Measurements from ENCODE around the gene PFN3.

Gene PFN3

GRCh38 chr5:177359451-177359851 is 41.0 kb downstream of the PFN3 start:
- H3K4me3 ChIP-seq (ENCODE audit: insufficient read depth, low read depth, low read length, poor library complexity, severe bottlenecking), result peak overlapping the region; percentile 90
- H3K27me3 ChIP-seq (replicated peaks; ENCODE audit: control insufficient read depth, insufficient read depth, low read length, poor library complexity, severe bottlenecking), result no peaks in the 10 kb centered on the region
- no peak for DNase-seq
- peak overlapping the region; percentile 80 for H3K27ac ChIP-seq (ENCODE audit: insufficient read depth, low read length, poor library complexity, severe bottlenecking)
- H3K36me3 ChIP-seq (ENCODE audit: control insufficient read depth, insufficient read depth, low read length), result peaks cover 4% of the 10 kb centered on the region
- no peaks in the 10 kb centered on the region for H3K9me3 ChIP-seq (ENCODE audit: control insufficient read depth, low read length)
- peaks cover 70% of the 10 kb centered on the region for H3K4me1 ChIP-seq (ENCODE audit: control insufficient read depth, insufficient read depth, low read length, poor library complexity, severe bottlenecking)

- peaks cover 4% of the 10 kb centered on the region for H3K36me3 ChIP-seq (ENCODE audit: control insufficient read depth, insufficient read depth, low read length)
- H3K27me3 ChIP-seq (replicated peaks; ENCODE audit: control insufficient read depth, insufficient read depth, low read length, poor library complexity, severe bottlenecking), result no peaks in the 10 kb centered on the region
- no peak for DNase-seq
- peak overlapping the region; percentile 80 for H3K27ac ChIP-seq (ENCODE audit: insufficient read depth, low read length, poor library complexity, severe bottlenecking)
- peaks cover 60% of the 10 kb centered on the region for H3K4me1 ChIP-seq (ENCODE audit: control insufficient read depth, insufficient read depth, low read length, poor library complexity, severe bottlenecking)
- H3K9me3 ChIP-seq (ENCODE audit: control insufficient read depth, low read length), result no peaks in the 10 kb centered on the region
- H3K4me3 ChIP-seq (ENCODE audit: insufficient read depth, low read depth, low read length, poor library complexity, severe bottlenecking), result peak overlapping the region; percentile 90
Observed at GRCh38 chr5:177358370-177358819, 42.1 kb downstream of the PFN3 start.

- peak; percentile 54 to 59 (median 55) for DNase-seq
- Histone ChIP-seq H3K9me3 (ENCODE audit: control insufficient read depth, low read length) (no peaks in the 10 kb centered on the region), H3K4me3 (ENCODE audit: insufficient read depth, low read depth, low read length, poor library complexity, severe bottlenecking) (peak within 1 kb of the TSS; percentile 90), H3K4me1 (ENCODE audit: control insufficient read depth, insufficient read depth, low read length, poor library complexity, severe bottlenecking) (peaks cover 54% of the 10 kb centered on the region), H3K27me3 (replicated peaks; ENCODE audit: control insufficient read depth, insufficient read depth, low read length, poor library complexity, severe bottlenecking) (no peaks in the 10 kb centered on the region), H3K36me3 (ENCODE audit: control insufficient read depth, insufficient read depth, low read length) (peaks cover 4% of the 10 kb centered on the region), H3K27ac (ENCODE audit: insufficient read depth, low read length, poor library complexity, severe bottlenecking) (peak within 1 kb of the TSS; percentile 80)
Observed at GRCh38 chr5:177357459-177358351, 42.8 kb downstream of the PFN3 start, which contains the start of gene RGS14. TSS of gene RGS14 (plus strand) at chr5:177357924. CDS start at chr5:177358025, 101 bp downstream.

- Histone ChIP-seq H3K36me3 (ENCODE audit: control insufficient read depth, insufficient read depth, low read length) (peaks cover 4% of the 10 kb centered on the region), H3K27ac (ENCODE audit: insufficient read depth, low read length, poor library complexity, severe bottlenecking) (peak overlapping the region; percentile 80), H3K4me1 (ENCODE audit: control insufficient read depth, insufficient read depth, low read length, poor library complexity, severe bottlenecking) (peaks cover 51% of the 10 kb centered on the region), H3K27me3 (replicated peaks; ENCODE audit: control insufficient read depth, insufficient read depth, low read length, poor library complexity, severe bottlenecking) (no peaks in the 10 kb centered on the region), H3K4me3 (ENCODE audit: insufficient read depth, low read depth, low read length, poor library complexity, severe bottlenecking) (peak overlapping the region; percentile 90), H3K9me3 (ENCODE audit: control insufficient read depth, low read length) (no peaks in the 10 kb centered on the region)
- DNase-seq, result no peak
Observed at GRCh38 chr5:177357146-177357458, 43.4 kb downstream of the PFN3 start.

GRCh38 chr5:177356746-177357145 is 43.7 kb downstream of the PFN3 start:
- H3K27me3 ChIP-seq (replicated peaks; ENCODE audit: control insufficient read depth, insufficient read depth, low read length, poor library complexity, severe bottlenecking), result no peaks in the 10 kb centered on the region
- H3K36me3 ChIP-seq (ENCODE audit: control insufficient read depth, insufficient read depth, low read length), result peaks cover 4% of the 10 kb centered on the region
- peak overlapping the region; percentile 80 for H3K27ac ChIP-seq (ENCODE audit: insufficient read depth, low read length, poor library complexity, severe bottlenecking)
- peaks cover 50% of the 10 kb centered on the region for H3K4me1 ChIP-seq (ENCODE audit: control insufficient read depth, insufficient read depth, low read length, poor library complexity, severe bottlenecking)
- no peaks in the 10 kb centered on the region for H3K9me3 ChIP-seq (ENCODE audit: control insufficient read depth, low read length)
- no peak overlapping the region for H3K4me3 ChIP-seq (ENCODE audit: insufficient read depth, low read depth, low read length, poor library complexity, severe bottlenecking)
- DNase-seq, result no peak

GRCh38 chr5:177355868-177356168 is 44.6 kb downstream of the PFN3 start:
- no peaks in the 10 kb centered on the region for H3K9me3 ChIP-seq (ENCODE audit: control insufficient read depth, low read length)
- no peak overlapping the region for H3K27ac ChIP-seq (ENCODE audit: insufficient read depth, low read length, poor library complexity, severe bottlenecking)
- H3K4me3 ChIP-seq (ENCODE audit: insufficient read depth, low read depth, low read length, poor library complexity, severe bottlenecking), result no peak overlapping the region
- H3K27me3 ChIP-seq (replicated peaks; ENCODE audit: control insufficient read depth, insufficient read depth, low read length, poor library complexity, severe bottlenecking), result no peaks in the 10 kb centered on the region
- peaks cover 45% of the 10 kb centered on the region for H3K4me1 ChIP-seq (ENCODE audit: control insufficient read depth, insufficient read depth, low read length, poor library complexity, severe bottlenecking)
- DNase-seq, result no peak
- H3K36me3 ChIP-seq (ENCODE audit: control insufficient read depth, insufficient read depth, low read length), result peaks cover 4% of the 10 kb centered on the region

GRCh38 chr5:177355162-177355867 is 45.1 kb downstream of the PFN3 start:
- Histone ChIP-seq H3K27ac (ENCODE audit: insufficient read depth, low read length, poor library complexity, severe bottlenecking) (no peak overlapping the region), H3K9me3 (ENCODE audit: control insufficient read depth, low read length) (no peaks in the 10 kb centered on the region), H3K4me3 (ENCODE audit: insufficient read depth, low read depth, low read length, poor library complexity, severe bottlenecking) (no peak overlapping the region), H3K27me3 (replicated peaks; ENCODE audit: control insufficient read depth, insufficient read depth, low read length, poor library complexity, severe bottlenecking) (no peaks in the 10 kb centered on the region), H3K36me3 (ENCODE audit: control insufficient read depth, insufficient read depth, low read length) (peaks cover 4% of the 10 kb centered on the region), H3K4me1 (ENCODE audit: control insufficient read depth, insufficient read depth, low read length, poor library complexity, severe bottlenecking) (peaks cover 47% of the 10 kb centered on the region)
- no peak for DNase-seq

GRCh38 chr5:177354711-177355110 is 45.8 kb downstream of the PFN3 start:
- Histone ChIP-seq H3K27me3 (replicated peaks; ENCODE audit: control insufficient read depth, insufficient read depth, low read length, poor library complexity, severe bottlenecking) (no peaks in the 10 kb centered on the region), H3K27ac (ENCODE audit: insufficient read depth, low read length, poor library complexity, severe bottlenecking) (no peak overlapping the region), H3K4me3 (ENCODE audit: insufficient read depth, low read depth, low read length, poor library complexity, severe bottlenecking) (no peak overlapping the region), H3K4me1 (ENCODE audit: control insufficient read depth, insufficient read depth, low read length, poor library complexity, severe bottlenecking) (peaks cover 47% of the 10 kb centered on the region), H3K36me3 (ENCODE audit: control insufficient read depth, insufficient read depth, low read length) (peaks cover 4% of the 10 kb centered on the region), H3K9me3 (ENCODE audit: control insufficient read depth, low read length) (no peaks in the 10 kb centered on the region)
- no peak for DNase-seq

- Histone ChIP-seq H3K27me3 (replicated peaks; ENCODE audit: control insufficient read depth, insufficient read depth, low read length, poor library complexity, severe bottlenecking) (no peaks in the 10 kb centered on the region), H3K4me1 (ENCODE audit: control insufficient read depth, insufficient read depth, low read length, poor library complexity, severe bottlenecking) (peaks cover 44% of the 10 kb centered on the region), H3K9me3 (ENCODE audit: control insufficient read depth, low read length) (no peaks in the 10 kb centered on the region), H3K36me3 (ENCODE audit: control insufficient read depth, insufficient read depth, low read length) (peaks cover 9% of the 10 kb centered on the region), H3K4me3 (ENCODE audit: insufficient read depth, low read depth, low read length, poor library complexity, severe bottlenecking) (no peak overlapping the region), H3K27ac (ENCODE audit: insufficient read depth, low read length, poor library complexity, severe bottlenecking) (no peak overlapping the region)
- DNase-seq, result no peak
Observed at GRCh38 chr5:177354256-177354655, 46.2 kb downstream of the PFN3 start.

GRCh38 chr5:177353093-177353492 is 47.4 kb downstream of the PFN3 start:
- no peaks in the 10 kb centered on the region for H3K27me3 ChIP-seq (replicated peaks; ENCODE audit: control insufficient read depth, insufficient read depth, low read length, poor library complexity, severe bottlenecking)
- no peak overlapping the region for H3K27ac ChIP-seq (ENCODE audit: insufficient read depth, low read length, poor library complexity, severe bottlenecking)
- DNase-seq, result no peak
- H3K36me3 ChIP-seq (ENCODE audit: control insufficient read depth, insufficient read depth, low read length), result peaks cover 9% of the 10 kb centered on the region
- peaks cover 35% of the 10 kb centered on the region for H3K4me1 ChIP-seq (ENCODE audit: control insufficient read depth, insufficient read depth, low read length, poor library complexity, severe bottlenecking)
- no peaks in the 10 kb centered on the region for H3K9me3 ChIP-seq (ENCODE audit: control insufficient read depth, low read length)
- no peak overlapping the region for H3K4me3 ChIP-seq (ENCODE audit: insufficient read depth, low read depth, low read length, poor library complexity, severe bottlenecking)

All from effector memory CD4-positive, alpha-beta T cell (primary cell).